Osteoblast (primary cell): ENCODE data around the gene SRGAP2B. TPM values are rescaled to one million over a fixed set of nuclear protein-coding genes. Genes with fewer than 3 reads are reported as not detected.
"Not testable (repeated sequence)": the region's sequence is repeated elsewhere in the genome, so short reads cannot be mapped to it uniquely, and the experiment has no call there.

Source experiments
- DNase-seq: peaks from one replicate; pipeline ENCODE4 v3.0.0; 2011; ENCODE audit warnings: low spot score, mixed read lengths; ENCODE audit not compliant: insufficient read length; ENCODE audit errors: missing footprints
- H2AFZ ChIP-seq: 2 replicates; pipeline ENCODE4 v1.6.0; 2011; ENCODE audit warnings: mild to moderate bottlenecking, low read length
- H3K27ac ChIP-seq: 2 replicates; pipeline ENCODE4 v1.5.1; 2011; ENCODE audit warnings: mild to moderate bottlenecking, low read depth, low read length, moderate library complexity
- H3K27me3 ChIP-seq: 2 replicates; pipeline ENCODE4 v1.6.0; 2012; ENCODE audit warnings: mild to moderate bottlenecking, control low read depth, inconsistent platforms, low read length, moderate library complexity; ENCODE audit not compliant: insufficient read depth
- H3K36me3 ChIP-seq: 2 replicates; pipeline ENCODE4 v1.5.1; 2011; ENCODE audit warnings: mild to moderate bottlenecking, low read length, control low read depth, moderate library complexity; ENCODE audit not compliant: insufficient read depth
- H3K4me1 ChIP-seq: 2 replicates; pipeline ENCODE4 v1.5.1; 2011; ENCODE audit warnings: mild to moderate bottlenecking, low read length, control low read depth, moderate library complexity; ENCODE audit not compliant: insufficient read depth
- H3K4me2 ChIP-seq: 2 replicates; pipeline ENCODE4 v1.6.0; 2011; ENCODE audit warnings: mild to moderate bottlenecking, low read length; ENCODE audit not compliant: insufficient read depth
- H3K4me3 ChIP-seq: fragments of 200-600 bp; sonication (generic); 3 replicates; pipeline ENCODE4 v1.5.1; 2012; ENCODE audit warnings: mild to moderate bottlenecking, low read length, inconsistent platforms; ENCODE audit not compliant: insufficient read depth
- H3K79me2 ChIP-seq: 2 replicates; pipeline ENCODE4 v1.6.0; 2012; ENCODE audit warnings: mild to moderate bottlenecking, low read length, control low read depth, inconsistent platforms; ENCODE audit not compliant: insufficient read depth
- H3K9me3 ChIP-seq: 2 replicates; pipeline ENCODE4 v1.5.1; 2011; ENCODE audit warnings: low read depth, low read length, control low read depth
- H4K20me1 ChIP-seq: 2 replicates; pipeline ENCODE4 v1.6.0; 2012; ENCODE audit warnings: mild to moderate bottlenecking, low read length, control low read depth; ENCODE audit not compliant: insufficient read depth
- total RNA-seq: library from RNA; depleted of rRNA; stranded (reverse); fragments of >200 nt; gene quantifications from 2 replicates; pipeline ENCODE4 v1.2.3, GENCODE V29; 2012

Gene SRGAP2B
- total RNA-seq, 1 donor = 30.0 TPM

DNA sequence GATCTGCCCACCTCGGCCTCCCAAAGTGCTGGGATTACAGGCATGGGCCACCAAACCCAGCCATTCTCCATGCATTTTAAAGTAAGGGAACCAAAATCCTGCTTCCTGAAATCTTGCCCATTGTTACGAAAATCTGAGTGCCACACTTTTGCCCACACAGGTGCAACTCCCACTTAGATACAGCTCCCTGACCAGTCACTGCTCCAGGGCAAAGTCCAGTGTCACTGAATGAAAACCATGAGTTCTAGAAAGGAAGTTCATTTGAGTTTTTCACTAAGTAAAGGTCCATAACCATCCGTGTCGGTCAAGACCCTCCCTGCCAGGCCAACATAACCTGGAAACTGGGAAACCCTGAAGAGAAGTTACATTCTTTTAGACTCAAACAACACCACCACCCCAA lies 67.9 kb downstream of the SRGAP2B start:
- H3K4me1 ChIP-seq, H3K27ac ChIP-seq, DNase-seq, H3K4me3 ChIP-seq, H2AFZ ChIP-seq, H3K79me2 ChIP-seq, H3K9me3 ChIP-seq, H3K4me2 ChIP-seq, H3K36me3 ChIP-seq, H3K27me3 ChIP-seq, H4K20me1 ChIP-seq: not testable (repeated sequence)

- DNase-seq, H2AFZ ChIP-seq, H3K9me3 ChIP-seq, H3K4me1 ChIP-seq, H3K4me2 ChIP-seq, H3K79me2 ChIP-seq, H3K36me3 ChIP-seq, H4K20me1 ChIP-seq, H3K4me3 ChIP-seq, H3K27me3 ChIP-seq, H3K27ac ChIP-seq: not testable (repeated sequence)
Measured at GRCh38 chr1:145025286-145025685, 69.8 kb downstream of the SRGAP2B start.

GRCh38 chr1:145022259-145022658 lies 72.9 kb downstream of the SRGAP2B start:
- not testable (repeated sequence) for DNase-seq, H3K4me1 ChIP-seq, H3K36me3 ChIP-seq, H3K4me3 ChIP-seq, H3K9me3 ChIP-seq, H3K27me3 ChIP-seq, H4K20me1 ChIP-seq, H3K79me2 ChIP-seq, H3K4me2 ChIP-seq, H3K27ac ChIP-seq, H2AFZ ChIP-seq

- H2AFZ ChIP-seq, H3K4me1 ChIP-seq, H3K4me2 ChIP-seq, H3K36me3 ChIP-seq, H3K9me3 ChIP-seq, H3K27ac ChIP-seq, DNase-seq, H3K4me3 ChIP-seq, H4K20me1 ChIP-seq, H3K79me2 ChIP-seq, H3K27me3 ChIP-seq: not testable (repeated sequence)
Measured at GRCh38 chr1:145021749-145022148, 73.4 kb downstream of the SRGAP2B start.

DNA sequence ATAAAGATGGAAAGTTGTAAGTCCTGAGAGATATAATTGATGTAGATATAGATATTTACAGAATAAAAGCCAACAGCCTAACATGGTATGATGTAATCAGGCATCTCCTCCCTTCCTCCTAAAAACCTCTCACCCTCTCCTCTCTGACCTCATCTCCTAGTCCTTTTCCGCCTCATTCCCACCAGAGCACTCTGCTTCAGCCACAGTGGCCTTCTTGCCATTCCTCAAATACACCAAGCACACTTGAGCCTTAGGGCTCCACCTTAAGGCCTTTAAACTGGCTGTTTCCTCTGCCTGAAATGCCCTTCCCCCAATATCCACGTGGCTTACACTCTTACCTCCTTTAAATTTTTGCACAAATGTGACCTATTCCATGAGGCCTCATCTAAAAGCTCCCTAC lies 75.4 kb downstream of the SRGAP2B start:
- H2AFZ ChIP-seq = not testable (repeated sequence)

GRCh38 chr1:145017725-145018124 lies 77.4 kb downstream of the SRGAP2B start:
- DNase-seq, H3K4me1 ChIP-seq, H3K4me3 ChIP-seq, H2AFZ ChIP-seq, H3K4me2 ChIP-seq, H4K20me1 ChIP-seq, H3K27me3 ChIP-seq, H3K79me2 ChIP-seq, H3K36me3 ChIP-seq, H3K27ac ChIP-seq, H3K9me3 ChIP-seq: not testable (repeated sequence)

More for the DNA sequence above, 75.4 kb downstream of the SRGAP2B start:
- H3K79me2 ChIP-seq, DNase-seq, H3K36me3 ChIP-seq, H3K4me2 ChIP-seq, H4K20me1 ChIP-seq, H3K4me1 ChIP-seq, H3K4me3 ChIP-seq, H3K27ac ChIP-seq, H3K27me3 ChIP-seq, H3K9me3 ChIP-seq: not testable (repeated sequence)

GRCh38 chr1:145016492-145016862 lies 78.7 kb downstream of the SRGAP2B start:
- H3K79me2 ChIP-seq, H4K20me1 ChIP-seq, H3K4me3 ChIP-seq, H3K4me2 ChIP-seq, H3K27me3 ChIP-seq, H3K27ac ChIP-seq, H2AFZ ChIP-seq, H3K4me1 ChIP-seq, H3K36me3 ChIP-seq, H3K9me3 ChIP-seq, DNase-seq: not testable (repeated sequence)

DNA sequence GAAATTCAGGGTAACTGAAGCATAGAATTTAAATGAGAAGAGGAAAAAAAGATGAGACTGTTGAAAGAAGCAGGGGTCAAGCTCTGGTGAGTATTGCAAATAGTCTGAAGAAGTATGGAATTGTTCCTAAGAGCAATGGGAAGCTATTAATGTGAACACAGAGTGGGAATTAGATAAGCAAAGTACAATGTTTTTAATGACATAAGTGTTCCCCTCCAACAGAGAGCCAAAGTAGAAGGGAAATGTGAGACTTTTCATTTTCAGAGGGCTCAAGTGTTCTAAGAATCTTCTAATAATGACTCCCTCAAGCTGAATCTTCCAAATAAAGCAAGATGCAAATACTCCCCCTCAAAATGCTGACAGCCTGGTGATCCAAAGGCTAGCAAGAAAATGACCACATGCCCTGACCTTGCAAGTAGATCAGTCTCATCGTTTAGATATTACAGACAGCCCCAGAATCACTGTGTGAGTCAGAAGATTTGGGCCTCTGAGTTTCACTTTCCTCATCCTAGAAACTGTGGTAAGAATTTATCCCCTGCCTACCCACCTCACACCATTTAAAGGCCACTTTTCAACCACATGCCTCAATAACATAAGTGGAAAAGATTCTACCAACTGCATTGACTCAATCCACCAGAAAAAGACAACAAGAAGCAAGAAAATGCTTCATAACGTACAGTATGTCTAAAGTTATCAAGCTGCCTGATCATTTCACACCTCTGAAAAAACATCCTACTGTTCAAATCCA lies 79.2 kb downstream of the SRGAP2B start:
- H4K20me1 ChIP-seq, H3K4me3 ChIP-seq, H2AFZ ChIP-seq, H3K36me3 ChIP-seq, H3K27ac ChIP-seq, H3K27me3 ChIP-seq, DNase-seq, H3K4me1 ChIP-seq, H3K79me2 ChIP-seq, H3K4me2 ChIP-seq, H3K9me3 ChIP-seq: not testable (repeated sequence)

GRCh38 chr1:145013353-145013752 lies 81.8 kb downstream of the SRGAP2B start:
- H3K36me3 ChIP-seq, H3K27me3 ChIP-seq, H3K4me2 ChIP-seq, H4K20me1 ChIP-seq, H3K79me2 ChIP-seq, DNase-seq, H2AFZ ChIP-seq, H3K27ac ChIP-seq, H3K4me3 ChIP-seq, H3K9me3 ChIP-seq, H3K4me1 ChIP-seq: not testable (repeated sequence)
